Ectodermal cell (in vitro differentiated cells): ENCODE results near the gene CNOT11.

Experiments used
- H3K27ac ChIP-seq: 2 replicates; pipeline ENCODE4 v1.7.0; 2013; ENCODE audit warnings: mild to moderate bottlenecking, low read depth, low read length; ENCODE audit not compliant: insufficient read depth, poor library complexity, severe bottlenecking
- H3K27me3 ChIP-seq: 2 replicates; pipeline ENCODE4 v1.7.0; 2013; ENCODE audit warnings: mild to moderate bottlenecking, low read length; ENCODE audit not compliant: insufficient read depth, control insufficient read depth, poor library complexity, severe bottlenecking
- H3K36me3 ChIP-seq: one replicate; pipeline ENCODE4 v1.7.0; 2013; ENCODE audit warnings: low read length; ENCODE audit not compliant: control insufficient read depth, insufficient read depth
- H3K4me1 ChIP-seq: one replicate; pipeline ENCODE4 v1.7.0; 2013; ENCODE audit warnings: low read length; ENCODE audit not compliant: control insufficient read depth, insufficient read depth
- H3K4me3 ChIP-seq: 2 replicates; pipeline ENCODE4 v1.7.0; 2013; ENCODE audit warnings: low read depth, low read length, control low read depth; ENCODE audit not compliant: insufficient read depth
- H3K9me3 ChIP-seq: 2 replicates; pipeline ENCODE4 v1.7.0; 2013; ENCODE audit warnings: mild to moderate bottlenecking, low read length, moderate library complexity; ENCODE audit not compliant: control insufficient read depth
- WGBS, 2 experiments: methylation state at CpG; one replicate each; pipeline ENCODE4 v1.1.7; 2013; ENCODE audit warnings: missing lambda C conversion rate in 2 of 2; 5-methylcytosine and 5-hydroxymethylcytosine counted together

The CNOT11 gene

GRCh38 chr2:101295895-101296294 lies 43.2 kb downstream of the CNOT11 start:
- Histone ChIP-seq H3K4me1 (no peaks in the 10 kb centered on the region), H3K36me3 (no peaks in the 10 kb centered on the region), H3K4me3 (no peak overlapping the region), H3K27ac (no peak overlapping the region), H3K27me3 (no peaks in the 10 kb centered on the region), H3K9me3 (no peaks in the 10 kb centered on the region)
- WGBS, 2 experiments, result 88 to 96% methylated on average over 2 of the region's 2 CpGs

GRCh38 chr2:101296371-101296770 lies 43.7 kb downstream of the CNOT11 start:
- Histone ChIP-seq H3K4me1 (no peaks in the 10 kb centered on the region), H3K27me3 (no peaks in the 10 kb centered on the region), H3K36me3 (no peaks in the 10 kb centered on the region), H3K9me3 (no peaks in the 10 kb centered on the region), H3K27ac (no peak overlapping the region), H3K4me3 (no peak overlapping the region)
- 97 to 100% methylated on average over 4 to 5 of the region's 5 CpGs for WGBS, 2 experiments

DNA sequence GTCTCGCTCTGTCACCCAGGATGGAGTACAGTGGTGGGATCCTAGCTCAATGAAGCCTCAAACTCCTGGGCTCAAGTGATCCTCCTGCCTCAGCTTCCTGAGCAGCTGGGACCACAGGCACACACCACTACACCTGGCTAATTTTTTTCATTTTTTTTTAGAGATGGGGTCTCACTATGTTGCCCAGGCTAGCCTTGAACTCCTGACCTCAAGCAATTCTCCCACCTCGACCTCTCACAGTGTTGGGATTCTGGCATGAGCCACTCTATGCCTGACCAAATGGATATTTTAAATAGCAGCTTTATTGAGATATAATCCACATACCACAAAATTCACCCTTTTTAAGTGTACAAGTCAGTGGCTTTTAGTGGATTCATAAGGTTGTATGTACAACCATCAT lies 44.7 kb downstream of the CNOT11 start:
- no peaks in the 10 kb centered on the region for H3K36me3 ChIP-seq
- 90 to 97% methylated on average over 2 of the region's 2 CpGs for WGBS, 2 experiments
- no peaks in the 10 kb centered on the region for H3K9me3 ChIP-seq
- H3K4me1 ChIP-seq, result no peaks in the 10 kb centered on the region
- no peak overlapping the region for H3K27ac ChIP-seq
- H3K27me3 ChIP-seq, result no peaks in the 10 kb centered on the region
- no peak overlapping the region for H3K4me3 ChIP-seq

GRCh38 chr2:101299604-101300003 lies 46.9 kb downstream of the CNOT11 start:
- no peaks in the 10 kb centered on the region for H3K36me3 ChIP-seq
- H3K27ac ChIP-seq, result no peak overlapping the region
- H3K4me3 ChIP-seq, result no peak overlapping the region
- H3K27me3 ChIP-seq, result no peaks in the 10 kb centered on the region
- H3K4me1 ChIP-seq, result no peaks in the 10 kb centered on the region
- no peaks in the 10 kb centered on the region for H3K9me3 ChIP-seq
- 90 to 94% methylated on average over 5 to 6 of the region's 6 CpGs for WGBS, 2 experiments

- H3K36me3 ChIP-seq, result no peaks in the 10 kb centered on the region
- WGBS, 2 experiments, result 100% methylated on average over 1 of the region's 1 CpG; no CpG with 5 or more reads in 1 of the 2 experiments
Observed at GRCh38 chr2:101300164-101300563, 47.5 kb downstream of the CNOT11 start.

DNA sequence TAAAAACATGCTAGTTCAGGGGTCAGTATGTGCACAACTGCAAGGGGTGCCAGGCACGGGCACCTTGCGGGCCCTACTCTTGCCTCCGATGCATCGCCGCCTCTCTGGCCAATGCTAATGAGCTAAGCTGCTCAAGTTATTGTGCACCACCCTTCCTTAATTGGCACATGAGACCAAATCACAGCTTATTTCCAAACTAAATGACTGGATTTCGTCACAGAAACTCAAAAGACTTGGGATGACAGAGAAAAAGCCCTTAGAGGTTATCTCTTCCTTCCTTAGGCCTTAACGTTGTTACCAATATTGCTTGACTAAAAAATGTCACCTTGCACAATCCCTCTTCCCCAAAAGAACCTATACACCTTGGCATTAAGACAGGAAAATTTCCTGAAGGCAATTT lies 48.1 kb downstream of the CNOT11 start:
- Histone ChIP-seq H3K27ac (no peak overlapping the region), H3K4me3 (no peak overlapping the region), H3K27me3 (no peaks in the 10 kb centered on the region), H3K9me3 (no peaks in the 10 kb centered on the region), H3K4me1 (no peaks in the 10 kb centered on the region), H3K36me3 (no peaks in the 10 kb centered on the region)
- WGBS, 2 experiments, result 67 to 68% methylated on average over 7 of the region's 7 CpGs

More at GRCh38 chr2:101300164-101300563, 47.5 kb downstream of the CNOT11 start:
- Histone ChIP-seq H3K27me3 (no peaks in the 10 kb centered on the region), H3K4me1 (no peaks in the 10 kb centered on the region), H3K27ac (no peak overlapping the region), H3K4me3 (no peak overlapping the region), H3K9me3 (no peaks in the 10 kb centered on the region)

DNA sequence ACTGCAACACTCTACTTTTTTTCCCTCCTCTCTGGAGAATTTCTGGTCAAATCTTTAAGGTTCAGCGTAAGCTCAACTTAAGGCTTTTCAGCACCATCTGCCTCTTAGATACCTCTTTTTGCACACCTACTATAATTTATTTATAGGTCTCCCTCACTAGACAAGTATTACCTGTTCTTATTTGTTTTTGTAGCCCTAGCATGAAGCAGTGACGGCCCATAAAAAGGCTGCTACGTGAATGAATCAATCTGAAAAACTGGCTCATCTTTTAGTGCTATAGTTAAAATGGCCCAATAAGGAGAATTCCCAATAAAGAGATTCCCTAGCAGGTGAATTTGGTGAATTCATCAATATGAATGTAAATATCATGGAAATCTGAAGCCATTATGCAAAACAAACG lies 49.3 kb downstream of the CNOT11 start:
- no peak overlapping the region for H3K4me3 ChIP-seq
- H3K9me3 ChIP-seq, result no peaks in the 10 kb centered on the region
- H3K27me3 ChIP-seq, result no peaks in the 10 kb centered on the region
- no peaks in the 10 kb centered on the region for H3K4me1 ChIP-seq
- 85 to 95% methylated on average over 4 of the region's 4 CpGs for WGBS, 2 experiments
- no peaks in the 10 kb centered on the region for H3K36me3 ChIP-seq
- no peak overlapping the region for H3K27ac ChIP-seq

- no peaks in the 10 kb centered on the region for H3K9me3 ChIP-seq
- no peaks in the 10 kb centered on the region for H3K36me3 ChIP-seq
- peaks cover 12% of the 10 kb centered on the region for H3K27me3 ChIP-seq
- no peaks in the 10 kb centered on the region for H3K4me1 ChIP-seq
- WGBS, 2 experiments, result 91% methylated on average over 1 of the region's 1 CpG; no CpG with 5 or more reads in 1 of the 2 experiments
- H3K4me3 ChIP-seq, result no peak overlapping the region
- no peak overlapping the region for H3K27ac ChIP-seq
Observed at GRCh38 chr2:101303688-101304087, 51.0 kb downstream of the CNOT11 start.

- no peaks in the 10 kb centered on the region for H3K9me3 ChIP-seq
- H3K27ac ChIP-seq, result no peak overlapping the region
- H3K36me3 ChIP-seq, result no peaks in the 10 kb centered on the region
- H3K4me1 ChIP-seq, result no peaks in the 10 kb centered on the region
- H3K27me3 ChIP-seq, result peaks cover 12% of the 10 kb centered on the region
- 89 to 90% methylated on average over 4 of the region's 4 CpGs for WGBS, 2 experiments
- H3K4me3 ChIP-seq, result no peak overlapping the region
Observed at GRCh38 chr2:101305035-101305434, 52.3 kb downstream of the CNOT11 start.

DNA sequence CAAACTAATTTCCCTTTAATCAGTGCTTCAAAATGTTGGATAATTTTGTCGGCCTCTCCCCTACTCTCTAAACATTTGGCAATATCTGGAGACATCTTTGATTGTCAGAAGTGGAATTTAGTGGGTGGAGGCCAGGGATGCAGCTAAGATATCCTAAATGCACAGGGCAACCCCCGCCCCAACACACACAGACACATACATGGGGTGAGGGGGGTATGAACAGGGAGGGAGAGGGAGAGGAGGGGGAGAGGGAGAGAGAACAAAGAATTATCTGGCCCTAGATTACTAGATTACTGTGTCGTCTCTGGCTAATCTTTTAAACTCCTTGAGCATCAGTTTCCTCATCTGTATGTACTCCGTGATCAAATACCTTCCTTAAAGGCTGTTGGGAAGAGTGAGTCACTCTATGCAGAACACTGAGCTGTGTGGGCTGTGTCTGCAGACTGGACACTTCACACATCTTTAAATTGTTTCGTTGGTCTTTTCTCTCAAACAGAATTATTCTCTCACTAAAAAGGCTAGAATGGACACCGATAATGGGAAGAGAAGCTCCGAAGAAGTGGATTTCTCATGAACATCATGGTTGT lies 52.9 kb downstream of the CNOT11 start:
- 94 to 95% methylated on average over 6 to 7 of the region's 7 CpGs for WGBS, 2 experiments
- no peak overlapping the region for H3K4me3 ChIP-seq

DNA sequence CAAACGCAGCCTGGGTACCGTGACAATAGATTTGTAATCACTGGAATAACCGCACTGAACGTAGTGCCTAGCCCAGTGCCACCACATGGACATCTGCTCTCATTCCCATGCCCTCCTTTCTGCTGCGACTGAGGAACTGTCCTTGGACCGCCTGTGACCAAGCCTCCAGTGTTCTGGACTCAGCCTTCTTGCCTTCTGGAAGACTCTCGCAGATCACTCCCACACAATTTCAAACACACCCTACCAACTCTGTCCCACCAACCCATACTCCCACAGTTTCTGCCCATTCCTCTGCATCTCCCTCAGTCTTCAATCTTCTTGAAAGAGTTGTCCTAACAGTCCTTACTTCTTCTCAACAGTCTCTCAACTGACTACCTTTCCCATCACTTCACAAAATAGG lies 53.7 kb downstream of the CNOT11 start:
- no peak overlapping the region for H3K27ac ChIP-seq
- H3K4me3 ChIP-seq, result no peak overlapping the region
- H3K9me3 ChIP-seq, result no peaks in the 10 kb centered on the region
- H3K36me3 ChIP-seq, result no peaks in the 10 kb centered on the region
- H3K4me1 ChIP-seq, result no peaks in the 10 kb centered on the region
- peaks cover 12% of the 10 kb centered on the region for H3K27me3 ChIP-seq
- 90 to 91% methylated on average over 7 of the region's 7 CpGs for WGBS, 2 experiments

More for the DNA sequence above, 52.9 kb downstream of the CNOT11 start:
- no peaks in the 10 kb centered on the region for H3K4me1 ChIP-seq
- no peaks in the 10 kb centered on the region for H3K9me3 ChIP-seq
- no peaks in the 10 kb centered on the region for H3K36me3 ChIP-seq
- H3K27me3 ChIP-seq, result peaks cover 12% of the 10 kb centered on the region
- H3K27ac ChIP-seq, result no peak overlapping the region
